GM12878 (cell line): ENCODE results near the gene TRIM71. TPM values are rescaled to one million over a fixed set of nuclear protein-coding genes. Genes with fewer than 3 reads are reported as not detected.

Source experiments
- ATAC-seq: fragments of 200-7000 bp; cut with Tn5 transposase; 3 replicates; pipeline ENCODE4 v1.9.1; 2020; ENCODE audit warnings: mild to moderate bottlenecking, moderate library complexity
- BruUV-seq: library from RNA; stranded (reverse); fragments of 400-500 nt; replicated peaks from 2 replicates; lab custom pipeline; 2021; lab: Mats Ljungman, UMichigan
- CTCF ChIA-PET: fragments of 300-600 bp; sonication (Branson Sonifier 250); formaldehyde crosslinking; extraction: SDS; loops from one replicate; lab custom pipeline; 2021; ENCODE audit warnings: inconsistent platforms; lab: Yijun Ruan, JAX
- POLR2A ChIA-PET: fragments of 350-600 bp; formaldehyde crosslinking; extraction: SDS; loops from one replicate; lab custom pipeline; 2021; ENCODE audit warnings: inconsistent platforms; lab: Charles Lee
- RAD21 ChIA-PET: fragments of 300-600 bp; sonication (Branson Sonifier 250); formaldehyde crosslinking; loops from one replicate; lab custom pipeline; 2023; ENCODE audit warnings: antibody characterized with exemption; ENCODE audit not compliant: unreplicated experiment; lab: Charles Lee
- SMC1A ChIA-PET: fragments of 300-600 bp; sonication (Branson Sonifier 250); formaldehyde crosslinking; loops from one replicate; lab custom pipeline; 2023; ENCODE audit not compliant: unreplicated experiment, uncharacterized antibody; lab: Charles Lee
- DNase-seq: peaks from one replicate; pipeline ENCODE4 v3.0.0-alpha.2; 2011; ENCODE audit warnings: low read depth, low spot score
- FAIRE-seq: peaks from 3 replicates; lab custom pipeline; 2011; peaks lifted over from hg19 to GRCh38; lab: Jason Lieb, UNC
- H2AFZ ChIP-seq: 2 replicates; pipeline ENCODE4 v1.6.0; 2011; ENCODE audit warnings: low read depth, low read length, control low read depth; ENCODE audit not compliant: control insufficient read depth
- H3K27ac ChIP-seq: 2 replicates; pipeline ENCODE4 v1.5.1; 2011; ENCODE audit warnings: control low read depth; ENCODE audit not compliant: control insufficient read depth, insufficient read depth
- H3K27me3 ChIP-seq, 2 experiments: replicated peaks in 1 of 2; 2 replicates each; pipeline versions ENCODE4 v1.6.0 to v1.6.1; 2011; ENCODE audit warnings: low read length in 1 of 2; ENCODE audit not compliant: control insufficient read depth in 2 of 2, insufficient read depth in 2 of 2
- H3K36me3 ChIP-seq, 2 experiments: 2 replicates each; pipeline ENCODE4 v1.5.1; 2011; ENCODE audit warnings: low read length in 1 of 2; ENCODE audit not compliant: control insufficient read depth in 2 of 2, insufficient read depth in 2 of 2
- H3K4me1 ChIP-seq: 2 replicates; pipeline ENCODE4 v1.6.1; 2011; ENCODE audit warnings: mild to moderate bottlenecking, low read length, moderate library complexity, mixed read lengths; ENCODE audit not compliant: control insufficient read depth, insufficient read depth
- H3K4me2 ChIP-seq: 2 replicates; pipeline ENCODE4 v1.6.0; 2011; ENCODE audit warnings: control low read depth; ENCODE audit not compliant: control insufficient read depth, insufficient read depth
- H3K4me3 ChIP-seq: fragments of 200-600 bp; sonication (generic); 2 replicates; pipeline ENCODE4 v1.5.1; 2016
- H3K79me2 ChIP-seq: 2 replicates; pipeline ENCODE4 v1.6.0; 2011; ENCODE audit warnings: low read length; ENCODE audit not compliant: control insufficient read depth, insufficient read depth
- H3K9ac ChIP-seq: 2 replicates; pipeline ENCODE4 v1.8.0; 2011; ENCODE audit warnings: low read length, control low read depth, mixed read lengths; ENCODE audit not compliant: control insufficient read depth, insufficient read depth
- H3K9me3 ChIP-seq: replicated peaks from 3 replicates; pipeline ENCODE4 v1.5.1; 2011; ENCODE audit warnings: mild to moderate bottlenecking, low read length; ENCODE audit not compliant: control insufficient read depth, insufficient read depth
- H4K20me1 ChIP-seq: 2 replicates; pipeline ENCODE4 v1.6.0; 2011; ENCODE audit not compliant: control insufficient read depth, insufficient read depth
- ATF7 ChIP-seq: fragments of 450-650 bp; IDR thresholded peaks from 2 replicates; pipeline ENCODE4 v1.6.1; 2016; ENCODE audit warnings: low read depth, mild to moderate bottlenecking
- FOXK2 ChIP-seq: fragments of 450-650 bp; IDR thresholded peaks from 2 replicates; pipeline ENCODE4 v1.6.1; 2017; ENCODE audit warnings: mild to moderate bottlenecking, moderate library complexity
- PAX8 ChIP-seq: fragments of 450-650 bp; IDR thresholded peaks from 2 replicates; pipeline ENCODE4 v1.6.1; 2017; ENCODE audit warnings: mild to moderate bottlenecking, moderate library complexity
- POU2F2 ChIP-seq: IDR thresholded peaks from 3 replicates; pipeline ENCODE4 v1.6.1; 2011; ENCODE audit warnings: low read depth, mild to moderate bottlenecking, low read length, borderline replicate concordance
- SUPT20H ChIP-seq: IDR thresholded peaks from 2 replicates; pipeline ENCODE4 v1.6.1; 2011; ENCODE audit warnings: low read depth, mild to moderate bottlenecking, low read length, moderate library complexity, borderline replicate concordance; ENCODE audit not compliant: control insufficient read depth
- TBL1XR1 ChIP-seq: IDR thresholded peaks from 2 replicates; pipeline ENCODE4 v1.6.1; 2012; ENCODE audit warnings: low read depth, low read length, improper control_type of control experiment
- ZNF207 ChIP-seq: fragments of 450-650 bp; IDR thresholded peaks from 2 replicates; pipeline ENCODE4 v1.6.1; 2014; ENCODE audit warnings: antibody characterized with exemption, mild to moderate bottlenecking, borderline replicate concordance
- WGBS: methylation state at CpG from one replicate; pipeline ENCODE4 v1.1.6; 2016; ENCODE audit warnings: low lambda C conversion rate; ENCODE audit not compliant: insufficient replicate concordance, insufficient coverage; ENCODE audit errors: missing lambda C conversion rate; 5-methylcytosine and 5-hydroxymethylcytosine counted together
- in situ Hi-C: fragments of 300-500 bp; cut with MboI; formaldehyde crosslinking; loops from 9 replicates; pipeline ENCODE4 v1.14.3; 2018; ENCODE audit warnings: mixed read lengths
- intact Hi-C: fragments of 100-400 bp; cut with micrococcal nuclease; formaldehyde crosslinking; loops from one replicate; pipeline ENCODE4 v1.14.2; 2022; ENCODE audit not compliant: unreplicated experiment
- polyA plus RNA-seq, 11 experiments: library from polyadenylated mRNA; depleted of rRNA in 4 of 11; unstranded in 6 of 11; stranded (reverse) in 5 of 11; fragments of >200 nt; fragmentation: Nextera tagmentation in 4 of 11; fragmentation: Illumina TruSeq in 1 of 11; extraction: Ambion mirVana in 4 of 11; extraction: Trizol in 1 of 11; gene quantifications; 1 replicate in 1 of 11; 2 replicates in 10 of 11; pipeline versions ENCODE4 v1.2.1 to v1.2.3, GENCODE V29; 2011 to 2016; ENCODE audit warnings: inconsistent platforms in 2 of 11, missing spikeins in 2 of 11, low read depth in 1 of 11
- total RNA-seq, 4 experiments: library from RNA; depleted of rRNA in 3 of 4; stranded (reverse); fragments of >200 nt in 3 of 4; fragmentation: Illumina TruSeq in 1 of 4; extraction: Trizol in 1 of 4; gene quantifications; 2 replicates each; pipeline versions ENCODE4 v1.2.1 to v1.2.3, GENCODE V29; 2013 to 2021
- TF ChIP-seq, protein P1 (sequence below): fragments of 450-650 bp; formaldehyde crosslinking; IDR thresholded peaks from 2 replicates; pipeline ENCODE4 v1.4.0; 2020; ENCODE audit warnings: mild to moderate bottlenecking, moderate library complexity
- TF ChIP-seq, protein P2 (sequence below): fragments of 450-650 bp; IDR thresholded peaks from 2 replicates; pipeline ENCODE4 v1.6.1; 2017; ENCODE audit warnings: mild to moderate bottlenecking, moderate library complexity
- TF ChIP-seq, protein P3 (sequence below): fragments of 150-350 bp; IDR thresholded peaks from 2 replicates; pipeline ENCODE4 v1.6.1; 2014; ENCODE audit warnings: mild to moderate bottlenecking, low read depth, low read length
- TF ChIP-seq, protein P4 (sequence below): fragments of 450-650 bp; IDR thresholded peaks from 2 replicates; pipeline ENCODE4 v1.6.1; 2014; ENCODE audit warnings: mild to moderate bottlenecking
- TF ChIP-seq, protein P5 (sequence below): IDR thresholded peaks from 2 replicates; pipeline ENCODE4 v1.6.1; 2011; ENCODE audit warnings: low read depth, mild to moderate bottlenecking, low read length, moderate library complexity, borderline replicate concordance; ENCODE audit errors: extremely low read depth

The TRIM71 gene
- total and polyA plus RNA-seq, 10 of the 15 experiments (the other 5 are each of a cell fraction or from before 2014, with no cell fraction given): 0.02 to 1.8 (median 0.16) TPM

DNA sequence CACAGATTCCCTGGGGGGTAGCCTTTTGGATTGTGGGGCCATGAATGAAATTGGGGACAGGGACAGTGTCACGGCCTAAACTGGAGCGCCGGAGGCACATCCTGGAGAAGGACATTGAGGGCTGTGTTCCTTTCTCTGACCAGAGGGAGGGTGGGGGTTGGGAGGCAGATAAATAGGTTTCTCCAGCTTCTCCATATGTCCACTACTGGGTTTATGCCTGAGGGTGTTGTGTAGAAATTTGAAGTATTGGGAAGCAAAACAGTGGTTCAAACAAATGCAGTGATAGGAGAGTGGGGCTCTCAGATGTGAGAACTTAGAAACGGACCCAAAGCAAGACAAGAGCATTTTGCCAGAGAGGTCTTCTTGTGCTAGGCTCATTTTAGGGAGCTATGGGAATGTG, 34.3 kb downstream of the TRIM71 start:
- Histone ChIP-seq H3K9me3 (no peaks in the 10 kb centered on the region), H3K79me2 (no peaks in the 10 kb centered on the region)
- FAIRE-seq: no peak
- TF ChIP-seq, protein P1, sequence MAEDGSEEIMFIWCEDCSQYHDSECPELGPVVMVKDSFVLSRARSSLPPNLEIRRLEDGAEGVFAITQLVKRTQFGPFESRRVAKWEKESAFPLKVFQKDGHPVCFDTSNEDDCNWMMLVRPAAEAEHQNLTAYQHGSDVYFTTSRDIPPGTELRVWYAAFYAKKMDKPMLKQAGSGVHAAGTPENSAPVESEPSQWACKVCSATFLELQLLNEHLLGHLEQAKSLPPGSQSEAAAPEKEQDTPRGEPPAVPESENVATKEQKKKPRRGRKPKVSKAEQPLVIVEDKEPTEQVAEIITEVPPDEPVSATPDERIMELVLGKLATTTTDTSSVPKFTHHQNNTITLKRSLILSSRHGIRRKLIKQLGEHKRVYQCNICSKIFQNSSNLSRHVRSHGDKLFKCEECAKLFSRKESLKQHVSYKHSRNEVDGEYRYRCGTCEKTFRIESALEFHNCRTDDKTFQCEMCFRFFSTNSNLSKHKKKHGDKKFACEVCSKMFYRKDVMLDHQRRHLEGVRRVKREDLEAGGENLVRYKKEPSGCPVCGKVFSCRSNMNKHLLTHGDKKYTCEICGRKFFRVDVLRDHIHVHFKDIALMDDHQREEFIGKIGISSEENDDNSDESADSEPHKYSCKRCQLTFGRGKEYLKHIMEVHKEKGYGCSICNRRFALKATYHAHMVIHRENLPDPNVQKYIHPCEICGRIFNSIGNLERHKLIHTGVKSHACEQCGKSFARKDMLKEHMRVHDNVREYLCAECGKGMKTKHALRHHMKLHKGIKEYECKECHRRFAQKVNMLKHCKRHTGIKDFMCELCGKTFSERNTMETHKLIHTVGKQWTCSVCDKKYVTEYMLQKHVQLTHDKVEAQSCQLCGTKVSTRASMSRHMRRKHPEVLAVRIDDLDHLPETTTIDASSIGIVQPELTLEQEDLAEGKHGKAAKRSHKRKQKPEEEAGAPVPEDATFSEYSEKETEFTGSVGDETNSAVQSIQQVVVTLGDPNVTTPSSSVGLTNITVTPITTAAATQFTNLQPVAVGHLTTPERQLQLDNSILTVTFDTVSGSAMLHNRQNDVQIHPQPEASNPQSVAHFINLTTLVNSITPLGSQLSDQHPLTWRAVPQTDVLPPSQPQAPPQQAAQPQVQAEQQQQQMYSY (CRISPR knock-in tag): no peak
- no peak for TF ChIP-seq POU2F2
- TF ChIP-seq, protein P2, sequence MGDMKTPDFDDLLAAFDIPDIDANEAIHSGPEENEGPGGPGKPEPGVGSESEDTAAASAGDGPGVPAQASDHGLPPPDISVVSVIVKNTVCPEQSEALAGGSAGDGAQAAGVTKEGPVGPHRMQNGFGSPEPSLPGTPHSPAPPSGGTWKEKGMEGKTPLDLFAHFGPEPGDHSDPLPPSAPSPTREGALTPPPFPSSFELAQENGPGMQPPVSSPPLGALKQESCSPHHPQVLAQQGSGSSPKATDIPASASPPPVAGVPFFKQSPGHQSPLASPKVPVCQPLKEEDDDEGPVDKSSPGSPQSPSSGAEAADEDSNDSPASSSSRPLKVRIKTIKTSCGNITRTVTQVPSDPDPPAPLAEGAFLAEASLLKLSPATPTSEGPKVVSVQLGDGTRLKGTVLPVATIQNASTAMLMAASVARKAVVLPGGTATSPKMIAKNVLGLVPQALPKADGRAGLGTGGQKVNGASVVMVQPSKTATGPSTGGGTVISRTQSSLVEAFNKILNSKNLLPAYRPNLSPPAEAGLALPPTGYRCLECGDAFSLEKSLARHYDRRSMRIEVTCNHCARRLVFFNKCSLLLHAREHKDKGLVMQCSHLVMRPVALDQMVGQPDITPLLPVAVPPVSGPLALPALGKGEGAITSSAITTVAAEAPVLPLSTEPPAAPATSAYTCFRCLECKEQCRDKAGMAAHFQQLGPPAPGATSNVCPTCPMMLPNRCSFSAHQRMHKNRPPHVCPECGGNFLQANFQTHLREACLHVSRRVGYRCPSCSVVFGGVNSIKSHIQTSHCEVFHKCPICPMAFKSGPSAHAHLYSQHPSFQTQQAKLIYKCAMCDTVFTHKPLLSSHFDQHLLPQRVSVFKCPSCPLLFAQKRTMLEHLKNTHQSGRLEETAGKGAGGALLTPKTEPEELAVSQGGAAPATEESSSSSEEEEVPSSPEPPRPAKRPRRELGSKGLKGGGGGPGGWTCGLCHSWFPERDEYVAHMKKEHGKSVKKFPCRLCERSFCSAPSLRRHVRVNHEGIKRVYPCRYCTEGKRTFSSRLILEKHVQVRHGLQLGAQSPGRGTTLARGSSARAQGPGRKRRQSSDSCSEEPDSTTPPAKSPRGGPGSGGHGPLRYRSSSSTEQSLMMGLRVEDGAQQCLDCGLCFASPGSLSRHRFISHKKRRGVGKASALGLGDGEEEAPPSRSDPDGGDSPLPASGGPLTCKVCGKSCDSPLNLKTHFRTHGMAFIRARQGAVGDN: no peak
- TF ChIP-seq ZNF207: no peak
- TF ChIP-seq ATF7: no peak
- TF ChIP-seq, protein P3, sequence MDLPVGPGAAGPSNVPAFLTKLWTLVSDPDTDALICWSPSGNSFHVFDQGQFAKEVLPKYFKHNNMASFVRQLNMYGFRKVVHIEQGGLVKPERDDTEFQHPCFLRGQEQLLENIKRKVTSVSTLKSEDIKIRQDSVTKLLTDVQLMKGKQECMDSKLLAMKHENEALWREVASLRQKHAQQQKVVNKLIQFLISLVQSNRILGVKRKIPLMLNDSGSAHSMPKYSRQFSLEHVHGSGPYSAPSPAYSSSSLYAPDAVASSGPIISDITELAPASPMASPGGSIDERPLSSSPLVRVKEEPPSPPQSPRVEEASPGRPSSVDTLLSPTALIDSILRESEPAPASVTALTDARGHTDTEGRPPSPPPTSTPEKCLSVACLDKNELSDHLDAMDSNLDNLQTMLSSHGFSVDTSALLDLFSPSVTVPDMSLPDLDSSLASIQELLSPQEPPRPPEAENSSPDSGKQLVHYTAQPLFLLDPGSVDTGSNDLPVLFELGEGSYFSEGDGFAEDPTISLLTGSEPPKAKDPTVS: no peak
- TF ChIP-seq, protein P4, sequence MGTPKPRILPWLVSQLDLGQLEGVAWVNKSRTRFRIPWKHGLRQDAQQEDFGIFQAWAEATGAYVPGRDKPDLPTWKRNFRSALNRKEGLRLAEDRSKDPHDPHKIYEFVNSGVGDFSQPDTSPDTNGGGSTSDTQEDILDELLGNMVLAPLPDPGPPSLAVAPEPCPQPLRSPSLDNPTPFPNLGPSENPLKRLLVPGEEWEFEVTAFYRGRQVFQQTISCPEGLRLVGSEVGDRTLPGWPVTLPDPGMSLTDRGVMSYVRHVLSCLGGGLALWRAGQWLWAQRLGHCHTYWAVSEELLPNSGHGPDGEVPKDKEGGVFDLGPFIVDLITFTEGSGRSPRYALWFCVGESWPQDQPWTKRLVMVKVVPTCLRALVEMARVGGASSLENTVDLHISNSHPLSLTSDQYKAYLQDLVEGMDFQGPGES: no peak
- TF ChIP-seq TBL1XR1: no peak
- TF ChIP-seq, protein P5, sequence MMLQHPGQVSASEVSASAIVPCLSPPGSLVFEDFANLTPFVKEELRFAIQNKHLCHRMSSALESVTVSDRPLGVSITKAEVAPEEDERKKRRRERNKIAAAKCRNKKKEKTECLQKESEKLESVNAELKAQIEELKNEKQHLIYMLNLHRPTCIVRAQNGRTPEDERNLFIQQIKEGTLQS: no peak
- no peak for TF ChIP-seq SUPT20H
- TF ChIP-seq PAX8: no peak
- TF ChIP-seq FOXK2: no peak

More for the DNA sequence above, 34.3 kb downstream of the TRIM71 start:
- no TSS peak for BruUV-seq
- ChIA-PET RAD21 (interaction anchor here (1.1 kb wide), 1 partner anchor 51 kb away, joined by 3 read pairs; no protein-coding TSS in a partner anchor), POLR2A (no interaction called here), SMC1A (interaction anchor here (0.6 to 1.0 kb wide), 4 partner anchors 9 to 119 kb away, joined by 3 to 4 read pairs (median 3); no protein-coding TSS in a partner anchor), CTCF (interaction anchor here (1.3 kb wide), 1 partner anchor 11 kb away, joined by 3 read pairs; no protein-coding TSS in a partner anchor)
- Histone ChIP-seq H3K27ac (no peak overlapping the region), H3K9ac (no peak overlapping the region), H4K20me1 (no peaks in the 10 kb centered on the region), H3K4me1 (no peaks in the 10 kb centered on the region), H2AFZ (no peak overlapping the region), H3K27me3 (peaks cover 0 to 1% of the 10 kb centered on the region in 2 experiments; a peak in 1 of 4 replicates), H3K36me3 (no peaks in the 10 kb centered on the region), H3K4me2 (no peak overlapping the region), H3K4me3 (no peak overlapping the region)
- 47% methylated on average over 4 of the region's 4 CpGs for WGBS
- ATAC-seq: no peak
- in situ Hi-C loops: no loop called here
- intact Hi-C loops: no loop called here
- DNase-seq: no peak
